Gastroesophageal sphincter (tissue), 4 donors: ENCODE measurements around the gene ARHGAP24. TPM values are rescaled to one million over a fixed set of nuclear protein-coding genes. Genes with fewer than 3 reads are reported as not detected.

Experiments
- ATAC-seq: fragments of 150-250 bp; one replicate; pipeline ENCODE4 v1.9.1; 2016; ENCODE audit warnings: mild to moderate bottlenecking, moderate library complexity
- H3K27ac ChIP-seq, 4 donors: fragments of 200-600 bp; sonication (generic) in 3 of 4; 1 replicate in 3 of 4; 2 replicates in 1 of 4; pipeline ENCODE4 v1.5.1; 2016 to 2019
- H3K27me3 ChIP-seq: fragments of 200-600 bp; sonication (generic); one replicate; pipeline ENCODE4 v1.5.1; 2019
- H3K36me3 ChIP-seq, 2 donors: fragments of 200-600 bp; sonication (generic); one replicate each; pipeline ENCODE4 v1.5.1; 2019; ENCODE audit warnings: control low read depth in 1 of 2
- H3K4me1 ChIP-seq, 3 donors: fragments of 200-600 bp; sonication (generic); 1 replicate in 2 of 3; 2 replicates in 1 of 3; pipeline ENCODE4 v1.5.1; 2016 to 2019; ENCODE audit warnings: control low read depth in 2 of 3
- H3K4me3 ChIP-seq, 2 donors: fragments of 200-600 bp; sonication (generic); one replicate each; pipeline ENCODE4 v1.5.1; 2019; ENCODE audit warnings: mild to moderate bottlenecking in 1 of 2, moderate library complexity in 1 of 2
- H3K9me3 ChIP-seq, 3 donors: fragments of 200-600 bp; sonication (generic); one replicate each; pipeline ENCODE4 v1.5.1; 2017 to 2019; ENCODE audit warnings: control low read depth in 2 of 3
- CTCF ChIP-seq, 4 experiments: fragments of 200-600 bp in 2 of 4; fragments of 450-650 bp in 2 of 4; sonication (generic) in 1 of 4; IDR thresholded peaks; one replicate each; pipeline ENCODE4 v1.5.1; 2017 to 2019; ENCODE audit warnings: antibody characterized with exemption in 4 of 4, mild to moderate bottlenecking in 2 of 4, moderate library complexity in 2 of 4
- EP300 ChIP-seq: sonication (generic); formaldehyde crosslinking; IDR thresholded peaks from one replicate; pipeline ENCODE4 v1.6.1; 2017; ENCODE audit warnings: antibody characterized with exemption, mild to moderate bottlenecking
- POLR2A ChIP-seq, 2 donors: fragments of 450-650 bp; IDR thresholded peaks; one replicate each; pipeline ENCODE4 v1.6.1; 2017; ENCODE audit warnings: antibody characterized with exemption in 2 of 2, mild to moderate bottlenecking in 2 of 2, moderate library complexity in 1 of 2
- POLR2AphosphoS5 ChIP-seq: sonication (generic); formaldehyde crosslinking; IDR thresholded peaks from one replicate; pipeline ENCODE4 v1.6.1; 2017; ENCODE audit warnings: antibody characterized with exemption
- WGBS, 2 donors: methylation state at CpG; one replicate each; pipeline ENCODE4 v1.1.5; 2018; ENCODE audit warnings: low coverage in 1 of 2; 5-methylcytosine and 5-hydroxymethylcytosine counted together
- total RNA-seq, 4 donors: library from RNA; depleted of rRNA; stranded (reverse); fragments of >200 nt; gene quantifications; one replicate each; pipeline ENCODE4 v1.1.0, GENCODE V29; 2016

ARHGAP24 gene
- total RNA-seq, 4 donors from 2014 or later = 24.4 to 38.6 (median 34.3) TPM

GRCh38 chr4:85788604-85789003 lies 313.7 kb downstream of the ARHGAP24 start:
- no peaks in the 10 kb centered on the region for H3K36me3 ChIP-seq
- no peaks in the 10 kb centered on the region for H3K9me3 ChIP-seq
- no peaks in the 10 kb centered on the region for H3K27me3 ChIP-seq
- no peak overlapping the region for H3K4me3 ChIP-seq
- no peak overlapping the region for H3K27ac ChIP-seq
- WGBS, 2 donors = 18 to 91% methylated on average over 2 of the region's 2 CpGs
- ATAC-seq = no peak
- TF ChIP-seq EP300 (no peak), POLR2AphosphoS5 (no peak), POLR2A (IDR thresholded peaks at IDR 0.05) (no peak), CTCF (IDR thresholded peaks at IDR 0.05) (no peak)
- H3K4me1 ChIP-seq = peaks cover 17 to 80% (median 32%) of the 10 kb centered on the region in 3 donors

GRCh38 chr4:85789241-85789640 lies 314.3 kb downstream of the ARHGAP24 start:
- no peaks in the 10 kb centered on the region for H3K36me3 ChIP-seq
- H3K4me3 ChIP-seq = no peak overlapping the region
- no peak for TF ChIP-seq POLR2A (IDR thresholded peaks at IDR 0.05)
- TF ChIP-seq CTCF (IDR thresholded peaks at IDR 0.05) = no peak
- TF ChIP-seq POLR2AphosphoS5 = no peak
- no peak for TF ChIP-seq EP300
- no peaks in the 10 kb centered on the region for H3K9me3 ChIP-seq
- WGBS, 2 donors = 75 to 90% methylated on average over 2 to 3 of the region's 3 CpGs
- no peaks in the 10 kb centered on the region for H3K27me3 ChIP-seq
- H3K4me1 ChIP-seq = peaks cover 13 to 80% (median 26%) of the 10 kb centered on the region in 3 donors
- H3K27ac ChIP-seq = no peak overlapping the region
- no peak for ATAC-seq

- no peak overlapping the region for H3K4me3 ChIP-seq
- H3K9me3 ChIP-seq = no peaks in the 10 kb centered on the region
- H3K27ac ChIP-seq = no peak overlapping the region
- no peak for ATAC-seq
- TF ChIP-seq POLR2AphosphoS5 (no peak), EP300 (no peak), CTCF (IDR thresholded peaks at IDR 0.05) (no peak), POLR2A (IDR thresholded peaks at IDR 0.05) (no peak)
- no peaks in the 10 kb centered on the region for H3K27me3 ChIP-seq
- peaks cover 13 to 72% (median 25%) of the 10 kb centered on the region in 3 donors for H3K4me1 ChIP-seq
- H3K36me3 ChIP-seq = no peaks in the 10 kb centered on the region
Observed at GRCh38 chr4:85790582-85790981, 315.6 kb downstream of the ARHGAP24 start.

- Histone ChIP-seq H3K4me1 (peaks cover 5 to 66% (median 19%) of the 10 kb centered on the region in 3 donors), H3K27ac (no peak overlapping the region), H3K36me3 (no peaks in the 10 kb centered on the region), H3K9me3 (no peaks in the 10 kb centered on the region), H3K4me3 (no peak overlapping the region), H3K27me3 (no peaks in the 10 kb centered on the region)
- no peak for ATAC-seq
- TF ChIP-seq POLR2A (IDR thresholded peaks at IDR 0.05) (no peak), POLR2AphosphoS5 (no peak), CTCF (IDR thresholded peaks at IDR 0.05) (no peak), EP300 (no peak)
Observed at GRCh38 chr4:85792376-85793232, 317.7 kb downstream of the ARHGAP24 start.

- H3K27me3 ChIP-seq = no peaks in the 10 kb centered on the region
- no peak for ATAC-seq
- H3K27ac ChIP-seq = no peak overlapping the region
- no peaks in the 10 kb centered on the region for H3K9me3 ChIP-seq
- H3K4me1 ChIP-seq = peaks cover 2 to 60% (median 19%) of the 10 kb centered on the region in 3 donors
- no peak for TF ChIP-seq CTCF (IDR thresholded peaks at IDR 0.05)
- no peak for TF ChIP-seq POLR2A (IDR thresholded peaks at IDR 0.05)
- TF ChIP-seq POLR2AphosphoS5 = no peak
- no peak for TF ChIP-seq EP300
- H3K4me3 ChIP-seq = no peak overlapping the region
- WGBS, 2 donors = 28 to 40% methylated on average over 3 of the region's 3 CpGs
- no peaks in the 10 kb centered on the region for H3K36me3 ChIP-seq
Observed at GRCh38 chr4:85793233-85793585, 318.3 kb downstream of the ARHGAP24 start.
